ENCODE data around the gene FKBP1B.

The FKBP1B gene

DNA sequence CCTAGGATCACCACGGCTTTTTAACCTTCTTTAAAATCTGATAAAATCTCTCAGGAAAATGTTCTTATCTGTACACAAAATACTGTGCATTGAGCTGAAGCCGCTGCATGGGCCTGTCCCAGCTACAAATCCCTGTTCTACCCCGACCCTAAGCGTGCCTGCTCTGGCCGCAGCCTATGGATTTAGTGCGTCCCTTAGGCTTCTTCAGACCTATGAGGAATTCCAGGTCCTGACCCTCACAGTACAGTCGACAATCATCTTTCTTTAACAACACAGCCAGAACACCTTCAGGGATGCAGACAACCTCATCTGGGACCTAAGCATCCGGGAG, 1.9 kb upstream of the FKBP1B start:
- no peak for TF ChIP-seq TEAD4 (IDR thresholded peaks at IDR 0.05)
- TF ChIP-seq, protein P1, sequence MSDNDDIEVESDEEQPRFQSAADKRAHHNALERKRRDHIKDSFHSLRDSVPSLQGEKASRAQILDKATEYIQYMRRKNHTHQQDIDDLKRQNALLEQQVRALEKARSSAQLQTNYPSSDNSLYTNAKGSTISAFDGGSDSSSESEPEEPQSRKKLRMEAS (IDR thresholded peaks at IDR 0.05): 0 out of 2 replicates have a peak, but pooled peaks have one; percentile 2

DNA sequence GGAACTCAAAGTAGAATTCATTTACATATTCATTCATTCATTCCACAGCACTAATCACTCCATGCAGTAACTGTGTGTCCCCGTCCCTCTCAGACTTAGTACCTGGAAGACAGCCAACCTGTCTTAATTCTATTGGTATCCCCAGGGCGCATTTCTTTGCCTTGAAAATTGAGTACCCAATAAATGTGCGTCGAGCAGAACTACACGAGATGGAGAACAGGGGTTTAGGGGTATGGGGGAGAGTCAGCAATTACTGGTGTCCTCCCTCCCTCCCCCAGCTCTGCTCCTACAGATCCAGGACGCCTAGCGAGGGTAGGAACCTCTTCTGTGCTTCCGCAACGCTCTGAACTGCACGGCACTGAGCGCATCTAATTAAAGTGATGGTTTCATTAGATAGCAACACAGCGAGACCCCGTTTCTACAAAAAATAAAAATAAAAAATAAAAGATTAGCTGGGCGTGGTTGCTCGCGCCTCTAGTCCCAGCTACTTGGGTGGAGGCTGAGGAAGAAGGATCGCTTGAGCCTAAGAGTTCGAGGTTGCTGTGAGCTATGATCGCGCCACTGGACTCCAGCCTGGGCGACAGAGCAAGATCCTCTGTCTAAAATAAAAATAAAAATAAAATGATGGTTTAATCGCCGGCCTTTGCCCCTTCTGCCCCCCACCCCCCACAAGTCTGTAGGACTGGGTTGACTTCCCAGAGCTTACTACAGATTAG, 614 bp upstream of the FKBP1B start:
- TF ChIP-seq, protein P2, sequence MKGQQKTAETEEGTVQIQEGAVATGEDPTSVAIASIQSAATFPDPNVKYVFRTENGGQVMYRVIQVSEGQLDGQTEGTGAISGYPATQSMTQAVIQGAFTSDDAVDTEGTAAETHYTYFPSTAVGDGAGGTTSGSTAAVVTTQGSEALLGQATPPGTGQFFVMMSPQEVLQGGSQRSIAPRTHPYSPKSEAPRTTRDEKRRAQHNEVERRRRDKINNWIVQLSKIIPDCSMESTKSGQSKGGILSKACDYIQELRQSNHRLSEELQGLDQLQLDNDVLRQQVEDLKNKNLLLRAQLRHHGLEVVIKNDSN (IDR thresholded peaks at IDR 0.05): no peak
- TF ChIP-seq FOXM1 (IDR thresholded peaks at IDR 0.05; ENCODE audit: borderline replicate concordance, low read depth): no peak
- no peak for TF ChIP-seq RAD21 (IDR thresholded peaks at IDR 0.05; ENCODE audit: low read depth)
- TF ChIP-seq CREB1 (IDR thresholded peaks at IDR 0.05; ENCODE audit: low read depth): no peak

DNA sequence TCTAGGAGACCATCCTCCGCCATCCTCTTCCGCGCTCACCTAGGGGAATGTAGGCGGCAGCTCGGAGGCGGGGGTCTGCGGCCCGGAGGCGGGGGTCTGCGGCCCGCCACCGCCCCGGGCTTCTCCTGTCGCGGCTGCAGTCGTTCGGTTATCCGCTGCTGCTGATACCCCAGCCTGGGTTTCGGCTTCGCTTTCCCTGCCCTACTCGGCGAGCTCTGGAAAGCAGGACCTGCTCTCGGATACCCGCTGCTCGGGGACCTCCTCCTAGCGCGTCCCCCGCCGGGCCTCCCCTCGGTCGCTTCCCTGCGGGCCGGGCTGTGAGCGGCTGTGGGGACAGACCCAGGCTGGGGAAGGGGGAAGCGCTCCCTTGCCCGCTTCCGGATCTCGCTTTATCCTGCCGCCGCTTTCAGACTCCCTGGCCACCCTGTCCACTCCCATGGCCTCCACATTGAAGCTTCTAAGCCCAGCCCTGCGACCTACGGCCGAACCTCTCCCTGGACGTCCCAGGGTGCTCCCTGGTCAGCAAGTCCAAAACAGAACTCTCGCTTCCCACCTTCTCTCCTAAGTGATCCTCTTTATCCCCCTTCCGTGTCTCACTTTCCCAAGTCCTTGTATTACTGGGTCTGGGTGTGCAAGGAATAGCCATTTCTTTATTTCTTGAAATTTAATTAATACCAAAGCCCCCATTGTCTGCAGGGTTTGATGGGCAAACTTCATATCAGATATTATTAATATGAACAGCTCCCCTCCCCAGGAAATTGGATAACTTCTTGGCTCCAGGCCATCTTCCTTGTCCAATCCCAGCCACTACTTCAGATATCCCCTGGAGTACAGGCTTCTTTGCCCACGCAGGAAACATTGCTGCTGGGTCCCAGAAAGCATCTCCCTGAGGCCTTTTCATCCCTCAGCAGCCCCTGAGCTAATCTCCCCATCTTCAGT, 769 bp downstream of the FKBP1B start:
- TF ChIP-seq CEBPB (IDR thresholded peaks at IDR 0.05) (no peak), NFIC (IDR thresholded peaks at IDR 0.05) (0 out of 2 replicates have a peak, but pooled peaks have one; percentile 19), TEAD4 (IDR thresholded peaks at IDR 0.05) (no peak), CREB1 (IDR thresholded peaks at IDR 0.05; ENCODE audit: low read depth) (no peak), ZBTB7A (IDR thresholded peaks at IDR 0.05; ENCODE audit: low read depth) (peak; percentile 99)

DNA sequence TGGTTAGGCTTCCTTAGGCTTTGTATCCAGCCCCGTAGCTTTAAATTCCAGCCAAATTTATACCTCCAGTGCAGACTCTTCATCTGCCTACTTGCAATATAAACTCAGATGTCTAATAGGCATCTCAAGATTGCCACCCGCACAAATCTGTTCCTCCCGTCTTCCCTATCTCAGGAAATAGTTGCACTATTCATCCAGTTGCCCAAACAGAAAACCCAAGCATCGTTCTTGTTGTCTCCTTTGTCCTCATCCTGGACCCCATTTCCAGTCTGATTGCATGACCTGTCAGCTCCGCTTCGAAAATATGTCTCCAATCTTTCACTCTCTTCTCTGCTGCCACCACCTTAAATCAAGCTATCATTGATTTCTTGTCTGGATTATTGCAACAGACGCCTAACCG, 2.3 kb downstream of the FKBP1B start:
- no peak for TF ChIP-seq EP300 (IDR thresholded peaks at IDR 0.05; ENCODE audit: borderline replicate concordance)
- no peak for TF ChIP-seq NFIC (IDR thresholded peaks at IDR 0.05)
- TF ChIP-seq TCF12 (IDR thresholded peaks at IDR 0.05; ENCODE audit: low read depth): no peak
- TF ChIP-seq, protein P3, sequence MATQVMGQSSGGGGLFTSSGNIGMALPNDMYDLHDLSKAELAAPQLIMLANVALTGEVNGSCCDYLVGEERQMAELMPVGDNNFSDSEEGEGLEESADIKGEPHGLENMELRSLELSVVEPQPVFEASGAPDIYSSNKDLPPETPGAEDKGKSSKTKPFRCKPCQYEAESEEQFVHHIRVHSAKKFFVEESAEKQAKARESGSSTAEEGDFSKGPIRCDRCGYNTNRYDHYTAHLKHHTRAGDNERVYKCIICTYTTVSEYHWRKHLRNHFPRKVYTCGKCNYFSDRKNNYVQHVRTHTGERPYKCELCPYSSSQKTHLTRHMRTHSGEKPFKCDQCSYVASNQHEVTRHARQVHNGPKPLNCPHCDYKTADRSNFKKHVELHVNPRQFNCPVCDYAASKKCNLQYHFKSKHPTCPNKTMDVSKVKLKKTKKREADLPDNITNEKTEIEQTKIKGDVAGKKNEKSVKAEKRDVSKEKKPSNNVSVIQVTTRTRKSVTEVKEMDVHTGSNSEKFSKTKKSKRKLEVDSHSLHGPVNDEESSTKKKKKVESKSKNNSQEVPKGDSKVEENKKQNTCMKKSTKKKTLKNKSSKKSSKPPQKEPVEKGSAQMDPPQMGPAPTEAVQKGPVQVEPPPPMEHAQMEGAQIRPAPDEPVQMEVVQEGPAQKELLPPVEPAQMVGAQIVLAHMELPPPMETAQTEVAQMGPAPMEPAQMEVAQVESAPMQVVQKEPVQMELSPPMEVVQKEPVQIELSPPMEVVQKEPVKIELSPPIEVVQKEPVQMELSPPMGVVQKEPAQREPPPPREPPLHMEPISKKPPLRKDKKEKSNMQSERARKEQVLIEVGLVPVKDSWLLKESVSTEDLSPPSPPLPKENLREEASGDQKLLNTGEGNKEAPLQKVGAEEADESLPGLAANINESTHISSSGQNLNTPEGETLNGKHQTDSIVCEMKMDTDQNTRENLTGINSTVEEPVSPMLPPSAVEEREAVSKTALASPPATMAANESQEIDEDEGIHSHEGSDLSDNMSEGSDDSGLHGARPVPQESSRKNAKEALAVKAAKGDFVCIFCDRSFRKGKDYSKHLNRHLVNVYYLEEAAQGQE (IDR thresholded peaks at IDR 0.05; ENCODE audit: low read depth): no peak
- TF ChIP-seq ZBTB7A (IDR thresholded peaks at IDR 0.05; ENCODE audit: low read depth): no peak
- TF ChIP-seq, protein P1 (IDR thresholded peaks at IDR 0.05): no peak
- no peak for TF ChIP-seq CEBPB (IDR thresholded peaks at IDR 0.05)

DNA sequence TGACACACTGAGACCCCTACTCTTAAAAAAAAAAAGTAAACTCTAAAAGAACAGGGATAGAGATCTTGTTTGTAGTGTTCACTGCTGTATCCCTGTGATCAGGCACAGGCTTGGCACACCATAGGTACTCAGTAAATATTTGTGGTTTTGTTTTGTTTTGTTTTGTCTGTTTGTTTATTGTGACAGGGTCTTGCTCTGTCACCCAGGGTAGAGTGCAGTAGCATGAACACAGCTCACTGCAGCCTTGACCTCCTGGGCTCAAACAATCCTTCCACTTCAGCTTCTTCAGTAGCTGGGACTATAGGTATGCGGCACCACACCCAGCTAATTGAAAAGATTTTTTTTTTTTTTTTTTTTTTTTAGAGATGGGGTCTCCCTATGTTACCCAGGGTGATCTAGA, 3.4 kb downstream of the FKBP1B start:
- TF ChIP-seq CEBPB (IDR thresholded peaks at IDR 0.05) (no peak), NFIC (IDR thresholded peaks at IDR 0.05) (no peak), TAF1 (IDR thresholded peaks at IDR 0.05; ENCODE audit: low read depth) (no peak), YY1 (IDR thresholded peaks at IDR 0.05; ENCODE audit: low read depth) (no peak), CREB1 (IDR thresholded peaks at IDR 0.05; ENCODE audit: low read depth) (no peak), TCF12 (IDR thresholded peaks at IDR 0.05; ENCODE audit: low read depth) (no peak), FOXM1 (IDR thresholded peaks at IDR 0.05; ENCODE audit: borderline replicate concordance, low read depth) (no peak), EGR1 (IDR thresholded peaks at IDR 0.05) (no peak), ZBTB7A (IDR thresholded peaks at IDR 0.05; ENCODE audit: low read depth) (no peak), RAD21 (IDR thresholded peaks at IDR 0.05; ENCODE audit: low read depth) (no peak), TEAD4 (IDR thresholded peaks at IDR 0.05) (no peak), EP300 (IDR thresholded peaks at IDR 0.05; ENCODE audit: borderline replicate concordance) (no peak)
- TF ChIP-seq, protein P1 (IDR thresholded peaks at IDR 0.05): no peak
- TF ChIP-seq, protein P2 (IDR thresholded peaks at IDR 0.05): no peak
- TF ChIP-seq, protein P3 (IDR thresholded peaks at IDR 0.05; ENCODE audit: low read depth): no peak

All from Ishikawa (cell line).